ENCODE data around the gene TCF15. TPM values are rescaled to one million over a fixed set of nuclear protein-coding genes. Genes with fewer than 3 reads are reported as not detected.

TCF15 gene
- total and polyA plus RNA-seq, 2 of the 13 experiments (the other 11 are each of a cell fraction or from before 2014, with no cell fraction given) = not detected

- TF ChIP-seq ZBTB38 (CRISPR knock-in tag; IDR thresholded peaks at IDR 0.05) (no peak), ZFP41 (CRISPR knock-in tag; IDR thresholded peaks at IDR 0.05; ENCODE audit: borderline replicate concordance) (no peak), REST (IDR thresholded peaks at IDR 0.05; ENCODE audit: borderline replicate concordance in 1 of 2, low read depth in 1 of 2, low read length in 2 of 2) (no peak), KIAA2018 (CRISPR knock-in tag; IDR thresholded peaks at IDR 0.05; ENCODE audit: borderline replicate concordance) (no peak), ZNF225 (CRISPR knock-in tag; IDR thresholded peaks at IDR 0.05) (peak; percentile 61; the same call in 1 of the 2 replicates), RBM39 (IDR thresholded peaks at IDR 0.05; ENCODE audit: low read depth, low read length, poor library complexity, severe bottlenecking) (peak; percentile 32), ZBTB10 (CRISPR knock-in tag; IDR thresholded peaks at IDR 0.05; ENCODE audit: borderline replicate concordance) (no peak), PHF21A (CRISPR knock-in tag; IDR thresholded peaks at IDR 0.05) (no peak; the same call in 1 of the 2 replicates), TBX2 (CRISPR knock-in tag; IDR thresholded peaks at IDR 0.05; ENCODE audit: borderline replicate concordance) (no peak), ZNF766 (CRISPR knock-in tag; IDR thresholded peaks at IDR 0.05; ENCODE audit: borderline replicate concordance) (no peak), ELF1 (CRISPR knock-in tag; IDR thresholded peaks at IDR 0.05) (no peak), ZNF569 (CRISPR knock-in tag; IDR thresholded peaks at IDR 0.05; ENCODE audit: borderline replicate concordance) (no peak), CC2D1A (CRISPR knock-in tag; IDR thresholded peaks at IDR 0.05) (no peak), PLRG1 (conservative IDR thresholded peaks at IDR 0.05) (no peak), KLF12 (CRISPR knock-in tag; IDR thresholded peaks at IDR 0.05; ENCODE audit: borderline replicate concordance) (no peak)
These were observed 42.6 kb upstream of the TCF15 start (continued) for GRCh38 chr20:652615-653109.

Measured in HepG2 (cell line).